ENCODE results near the gene OR9Q1. TPM values are rescaled to one million over a fixed set of nuclear protein-coding genes. Genes with fewer than 3 reads are reported as not detected.
A peak's percentile ranks its signal among the peaks of the same experiment; 100 is the strongest.

The OR9Q1 gene
- total and polyA plus RNA-seq, 2 of the 13 experiments (the other 11 are each of a cell fraction or from before 2014, with no cell fraction given): not detected

DNA sequence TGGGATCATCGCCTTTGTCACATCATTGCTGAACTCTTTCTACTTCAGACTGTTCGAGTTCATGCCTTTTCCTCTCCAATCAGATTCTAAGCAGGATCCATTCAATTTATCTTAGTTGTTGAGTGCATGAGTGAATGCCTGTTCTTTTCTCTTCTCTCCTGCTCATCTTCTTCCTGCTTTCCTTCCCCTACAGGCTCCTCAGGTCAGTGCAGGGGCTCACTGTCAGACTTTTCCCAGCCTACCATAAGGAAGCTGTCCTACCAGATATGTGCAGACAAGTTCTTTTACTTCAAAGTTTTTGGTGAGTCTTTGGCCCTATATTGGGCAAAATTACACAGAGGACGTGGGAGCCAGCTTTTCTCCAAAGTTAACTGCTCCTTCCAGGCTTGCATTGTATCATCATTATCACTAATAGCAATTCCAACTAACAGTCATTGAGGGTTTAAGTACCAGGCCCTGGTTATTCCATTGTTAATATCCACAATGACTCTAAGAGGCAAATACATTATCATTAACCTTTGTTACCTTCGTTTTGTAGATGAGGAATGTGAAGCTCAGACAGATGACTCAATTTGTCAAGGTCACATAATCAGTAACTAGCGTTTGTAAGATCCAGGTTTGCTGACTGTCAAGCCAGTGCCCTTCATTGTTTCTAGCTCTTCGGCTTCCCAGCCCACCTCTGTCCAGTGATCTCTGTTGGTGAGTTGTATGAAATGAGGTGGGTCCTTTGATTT lies 37.4 kb downstream of the OR9Q1 start (continued):
- TF ChIP-seq MED13 (CRISPR knock-in tag; IDR thresholded peaks at IDR 0.05) (no peak), NRL (CRISPR knock-in tag; IDR thresholded peaks at IDR 0.05; ENCODE audit: borderline replicate concordance) (no peak), ZSCAN20 (CRISPR knock-in tag; IDR thresholded peaks at IDR 0.05; ENCODE audit: borderline replicate concordance) (no peak), ZNF816 (CRISPR knock-in tag; IDR thresholded peaks at IDR 0.05; ENCODE audit: borderline replicate concordance) (no peak), KDM1A (CRISPR knock-in tag; IDR thresholded peaks at IDR 0.05) (no peak), ZNF232 (CRISPR knock-in tag; IDR thresholded peaks at IDR 0.05; ENCODE audit: borderline replicate concordance) (no peak), PHF20 (CRISPR knock-in tag; IDR thresholded peaks at IDR 0.05) (no peak), ZNF670 (CRISPR knock-in tag; IDR thresholded peaks at IDR 0.05; ENCODE audit: borderline replicate concordance) (no peak), ZNF839 (CRISPR knock-in tag; IDR thresholded peaks at IDR 0.05; ENCODE audit: borderline replicate concordance) (no peak), ZIK1 (CRISPR knock-in tag; IDR thresholded peaks at IDR 0.05; ENCODE audit: borderline replicate concordance, low read depth) (no peak), MEIS2 (CRISPR knock-in tag; IDR thresholded peaks at IDR 0.05) (no peak), NR2F1 (CRISPR knock-in tag; IDR thresholded peaks at IDR 0.05) (no peak), ZNF10 (CRISPR knock-in tag; IDR thresholded peaks at IDR 0.05; ENCODE audit: borderline replicate concordance, low read depth) (no peak), ZNF124 (CRISPR knock-in tag; IDR thresholded peaks at IDR 0.05) (no peak; the same call in 1 of the 2 replicates), ZNF780A (CRISPR knock-in tag; IDR thresholded peaks at IDR 0.05) (no peak), SMARCC2 (IDR thresholded peaks at IDR 0.05) (no peak), SALL2 (CRISPR knock-in tag; IDR thresholded peaks at IDR 0.05) (0 out of 2 replicates have a peak, but pooled peaks have one; percentile 39), ARNT (IDR thresholded peaks at IDR 0.05) (no peak), PAF1 (CRISPR knock-in tag; IDR thresholded peaks at IDR 0.05) (no peak), CENPT (CRISPR knock-in tag; IDR thresholded peaks at IDR 0.05; ENCODE audit: low read depth) (no peak), SOX5 (CRISPR knock-in tag; IDR thresholded peaks at IDR 0.05; ENCODE audit: borderline replicate concordance) (peak; percentile 98), ZNF776 (CRISPR knock-in tag; IDR thresholded peaks at IDR 0.05) (no peak)
- TF ChIP-seq, protein P1, sequence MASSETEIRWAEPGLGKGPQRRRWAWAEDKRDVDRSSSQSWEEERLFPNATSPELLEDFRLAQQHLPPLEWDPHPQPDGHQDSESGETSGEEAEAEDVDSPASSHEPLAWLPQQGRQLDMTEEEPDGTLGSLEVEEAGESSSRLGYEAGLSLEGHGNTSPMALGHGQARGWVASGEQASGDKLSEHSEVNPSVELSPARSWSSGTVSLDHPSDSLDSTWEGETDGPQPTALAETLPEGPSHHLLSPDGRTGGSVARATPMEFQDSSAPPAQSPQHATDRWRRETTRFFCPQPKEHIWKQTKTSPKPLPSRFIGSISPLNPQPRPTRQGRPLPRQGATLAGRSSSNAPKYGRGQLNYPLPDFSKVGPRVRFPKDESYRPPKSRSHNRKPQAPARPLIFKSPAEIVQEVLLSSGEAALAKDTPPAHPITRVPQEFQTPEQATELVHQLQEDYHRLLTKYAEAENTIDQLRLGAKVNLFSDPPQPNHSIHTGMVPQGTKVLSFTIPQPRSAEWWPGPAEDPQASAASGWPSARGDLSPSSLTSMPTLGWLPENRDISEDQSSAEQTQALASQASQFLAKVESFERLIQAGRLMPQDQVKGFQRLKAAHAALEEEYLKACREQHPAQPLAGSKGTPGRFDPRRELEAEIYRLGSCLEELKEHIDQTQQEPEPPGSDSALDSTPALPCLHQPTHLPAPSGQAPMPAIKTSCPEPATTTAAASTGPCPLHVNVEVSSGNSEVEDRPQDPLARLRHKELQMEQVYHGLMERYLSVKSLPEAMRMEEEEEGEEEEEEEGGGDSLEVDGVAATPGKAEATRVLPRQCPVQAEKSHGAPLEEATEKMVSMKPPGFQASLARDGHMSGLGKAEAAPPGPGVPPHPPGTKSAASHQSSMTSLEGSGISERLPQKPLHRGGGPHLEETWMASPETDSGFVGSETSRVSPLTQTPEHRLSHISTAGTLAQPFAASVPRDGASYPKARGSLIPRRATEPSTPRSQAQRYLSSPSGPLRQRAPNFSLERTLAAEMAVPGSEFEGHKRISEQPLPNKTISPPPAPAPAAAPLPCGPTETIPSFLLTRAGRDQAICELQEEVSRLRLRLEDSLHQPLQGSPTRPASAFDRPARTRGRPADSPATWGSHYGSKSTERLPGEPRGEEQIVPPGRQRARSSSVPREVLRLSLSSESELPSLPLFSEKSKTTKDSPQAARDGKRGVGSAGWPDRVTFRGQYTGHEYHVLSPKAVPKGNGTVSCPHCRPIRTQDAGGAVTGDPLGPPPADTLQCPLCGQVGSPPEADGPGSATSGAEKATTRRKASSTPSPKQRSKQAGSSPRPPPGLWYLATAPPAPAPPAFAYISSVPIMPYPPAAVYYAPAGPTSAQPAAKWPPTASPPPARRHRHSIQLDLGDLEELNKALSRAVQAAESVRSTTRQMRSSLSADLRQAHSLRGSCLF (CRISPR knock-in tag; IDR thresholded peaks at IDR 0.05; ENCODE audit: borderline replicate concordance): no peak
- TF ChIP-seq, protein P2, sequence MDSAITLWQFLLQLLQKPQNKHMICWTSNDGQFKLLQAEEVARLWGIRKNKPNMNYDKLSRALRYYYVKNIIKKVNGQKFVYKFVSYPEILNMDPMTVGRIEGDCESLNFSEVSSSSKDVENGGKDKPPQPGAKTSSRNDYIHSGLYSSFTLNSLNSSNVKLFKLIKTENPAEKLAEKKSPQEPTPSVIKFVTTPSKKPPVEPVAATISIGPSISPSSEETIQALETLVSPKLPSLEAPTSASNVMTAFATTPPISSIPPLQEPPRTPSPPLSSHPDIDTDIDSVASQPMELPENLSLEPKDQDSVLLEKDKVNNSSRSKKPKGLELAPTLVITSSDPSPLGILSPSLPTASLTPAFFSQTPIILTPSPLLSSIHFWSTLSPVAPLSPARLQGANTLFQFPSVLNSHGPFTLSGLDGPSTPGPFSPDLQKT (CRISPR knock-in tag; IDR thresholded peaks at IDR 0.05; ENCODE audit: borderline replicate concordance): no peak
- TF ChIP-seq, protein P3, sequence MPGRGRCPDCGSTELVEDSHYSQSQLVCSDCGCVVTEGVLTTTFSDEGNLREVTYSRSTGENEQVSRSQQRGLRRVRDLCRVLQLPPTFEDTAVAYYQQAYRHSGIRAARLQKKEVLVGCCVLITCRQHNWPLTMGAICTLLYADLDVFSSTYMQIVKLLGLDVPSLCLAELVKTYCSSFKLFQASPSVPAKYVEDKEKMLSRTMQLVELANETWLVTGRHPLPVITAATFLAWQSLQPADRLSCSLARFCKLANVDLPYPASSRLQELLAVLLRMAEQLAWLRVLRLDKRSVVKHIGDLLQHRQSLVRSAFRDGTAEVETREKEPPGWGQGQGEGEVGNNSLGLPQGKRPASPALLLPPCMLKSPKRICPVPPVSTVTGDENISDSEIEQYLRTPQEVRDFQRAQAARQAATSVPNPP (CRISPR knock-in tag; IDR thresholded peaks at IDR 0.05): no peak
